ENCODE results near the gene MORN1.

- TF ChIP-seq CTCF (IDR thresholded peaks at IDR 0.05; ENCODE audit: low read length), result no peak
- TF ChIP-seq EZH2 (IDR thresholded peaks at IDR 0.05; ENCODE audit: borderline replicate concordance, low read length), result no peak
Measured at GRCh38 chr1:2288311-2288710, 103.0 kb downstream of the MORN1 start.

Data from OCI-LY1 (cell line).